Ishikawa (cell line): ENCODE measurements around the gene RELN.

Experiments
- CEBPB ChIP-seq: IDR thresholded peaks from 2 replicates; pipeline ENCODE4 v1.6.1; 2012
- CREB1 ChIP-seq: IDR thresholded peaks from 2 replicates; pipeline ENCODE4 v1.6.1; 2012; ENCODE audit warnings: low read depth
- EGR1 ChIP-seq: IDR thresholded peaks from 2 replicates; pipeline ENCODE4 v1.6.1; 2012
- EP300 ChIP-seq: IDR thresholded peaks from 2 replicates; pipeline ENCODE4 v1.6.1; 2012; ENCODE audit warnings: borderline replicate concordance
- RAD21 ChIP-seq: IDR thresholded peaks from 2 replicates; pipeline ENCODE4 v1.6.1; 2012; ENCODE audit warnings: low read depth
- TAF1 ChIP-seq: IDR thresholded peaks from 2 replicates; pipeline ENCODE4 v1.6.1; 2012; ENCODE audit warnings: low read depth, mild to moderate bottlenecking
- TCF12 ChIP-seq: IDR thresholded peaks from 2 replicates; pipeline ENCODE4 v1.6.1; 2012; ENCODE audit warnings: low read depth
- TEAD4 ChIP-seq: IDR thresholded peaks from 2 replicates; pipeline ENCODE4 v1.6.1; 2012
- YY1 ChIP-seq: IDR thresholded peaks from 2 replicates; pipeline ENCODE4 v1.6.1; 2012; ENCODE audit warnings: low read depth
- ZBTB7A ChIP-seq: IDR thresholded peaks from 2 replicates; pipeline ENCODE4 v1.6.1; 2012; ENCODE audit warnings: low read depth
- TF ChIP-seq, protein P1 (sequence below): IDR thresholded peaks from 2 replicates; pipeline ENCODE4 v1.6.1; 2012
- TF ChIP-seq, protein P2 (sequence below): IDR thresholded peaks from 2 replicates; pipeline ENCODE4 v1.6.1; 2012; ENCODE audit warnings: low read depth, mild to moderate bottlenecking

DNA sequence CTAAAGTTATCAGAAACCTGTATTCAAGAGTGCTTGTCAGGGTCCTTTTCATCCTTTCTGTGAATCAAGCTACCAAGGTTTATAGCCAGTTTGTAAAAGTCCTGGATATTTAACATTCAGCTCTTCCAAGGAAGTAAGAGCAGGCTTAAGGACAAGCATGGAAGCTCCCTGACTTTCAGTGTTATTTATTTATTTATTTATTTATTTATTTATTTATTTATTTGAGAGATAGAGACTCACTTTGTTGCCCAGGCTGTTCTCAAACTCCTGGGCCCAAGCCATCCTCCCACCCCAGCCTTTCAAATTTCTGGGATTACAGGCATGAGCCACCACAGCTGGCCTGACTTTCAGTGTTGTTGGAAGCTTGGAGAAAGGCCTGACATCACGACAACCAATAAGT, 44.4 kb upstream of the RELN start:
- TF ChIP-seq TAF1 (no peak), CEBPB (no peak), EGR1 (no peak), YY1 (no peak), TEAD4 (no peak), CREB1 (no peak), TCF12 (no peak), ZBTB7A (no peak), RAD21 (no peak), EP300 (no peak)
- TF ChIP-seq, protein P1, sequence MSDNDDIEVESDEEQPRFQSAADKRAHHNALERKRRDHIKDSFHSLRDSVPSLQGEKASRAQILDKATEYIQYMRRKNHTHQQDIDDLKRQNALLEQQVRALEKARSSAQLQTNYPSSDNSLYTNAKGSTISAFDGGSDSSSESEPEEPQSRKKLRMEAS: no peak
- TF ChIP-seq, protein P2, sequence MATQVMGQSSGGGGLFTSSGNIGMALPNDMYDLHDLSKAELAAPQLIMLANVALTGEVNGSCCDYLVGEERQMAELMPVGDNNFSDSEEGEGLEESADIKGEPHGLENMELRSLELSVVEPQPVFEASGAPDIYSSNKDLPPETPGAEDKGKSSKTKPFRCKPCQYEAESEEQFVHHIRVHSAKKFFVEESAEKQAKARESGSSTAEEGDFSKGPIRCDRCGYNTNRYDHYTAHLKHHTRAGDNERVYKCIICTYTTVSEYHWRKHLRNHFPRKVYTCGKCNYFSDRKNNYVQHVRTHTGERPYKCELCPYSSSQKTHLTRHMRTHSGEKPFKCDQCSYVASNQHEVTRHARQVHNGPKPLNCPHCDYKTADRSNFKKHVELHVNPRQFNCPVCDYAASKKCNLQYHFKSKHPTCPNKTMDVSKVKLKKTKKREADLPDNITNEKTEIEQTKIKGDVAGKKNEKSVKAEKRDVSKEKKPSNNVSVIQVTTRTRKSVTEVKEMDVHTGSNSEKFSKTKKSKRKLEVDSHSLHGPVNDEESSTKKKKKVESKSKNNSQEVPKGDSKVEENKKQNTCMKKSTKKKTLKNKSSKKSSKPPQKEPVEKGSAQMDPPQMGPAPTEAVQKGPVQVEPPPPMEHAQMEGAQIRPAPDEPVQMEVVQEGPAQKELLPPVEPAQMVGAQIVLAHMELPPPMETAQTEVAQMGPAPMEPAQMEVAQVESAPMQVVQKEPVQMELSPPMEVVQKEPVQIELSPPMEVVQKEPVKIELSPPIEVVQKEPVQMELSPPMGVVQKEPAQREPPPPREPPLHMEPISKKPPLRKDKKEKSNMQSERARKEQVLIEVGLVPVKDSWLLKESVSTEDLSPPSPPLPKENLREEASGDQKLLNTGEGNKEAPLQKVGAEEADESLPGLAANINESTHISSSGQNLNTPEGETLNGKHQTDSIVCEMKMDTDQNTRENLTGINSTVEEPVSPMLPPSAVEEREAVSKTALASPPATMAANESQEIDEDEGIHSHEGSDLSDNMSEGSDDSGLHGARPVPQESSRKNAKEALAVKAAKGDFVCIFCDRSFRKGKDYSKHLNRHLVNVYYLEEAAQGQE: no peak
